Transverse colon (tissue), 4 donors: ENCODE results near the gene GNAS.

Source experiments
- EP300 ChIP-seq: sonication (generic); formaldehyde crosslinking; IDR thresholded peaks from one replicate; pipeline ENCODE4 v1.6.1; 2017; ENCODE audit warnings: antibody characterized with exemption, low read depth
- POLR2A ChIP-seq: fragments of 450-650 bp; IDR thresholded peaks from one replicate; pipeline ENCODE4 v1.6.1; 2016; ENCODE audit warnings: antibody characterized with exemption, mild to moderate bottlenecking, moderate library complexity
- POLR2AphosphoS5 ChIP-seq, 3 donors: sonication (generic); formaldehyde crosslinking; IDR thresholded peaks; one replicate each; pipeline ENCODE4 v1.6.1; 2016; ENCODE audit warnings: antibody characterized with exemption in 3 of 3
- TF ChIP-seq, protein P1 (sequence below), 5 experiments: fragments of 200-600 bp in 3 of 5; fragments of 450-650 bp in 2 of 5; sonication (generic) in 3 of 5; IDR thresholded peaks; 1 replicate in 2 of 5; 2 replicates in 3 of 5; pipeline ENCODE4 v1.5.1; 2016 to 2017; ENCODE audit warnings: antibody characterized with exemption in 5 of 5, inconsistent platforms in 3 of 5, mild to moderate bottlenecking in 2 of 5, moderate library complexity in 1 of 5

GRCh38 chr20:58818586-58819285 is 33.8 kb upstream of the GNAS start:
- TF ChIP-seq EP300, result no peak
- TF ChIP-seq POLR2AphosphoS5 (IDR thresholded peaks at IDR 0.05), result no peak
- TF ChIP-seq, protein P1, sequence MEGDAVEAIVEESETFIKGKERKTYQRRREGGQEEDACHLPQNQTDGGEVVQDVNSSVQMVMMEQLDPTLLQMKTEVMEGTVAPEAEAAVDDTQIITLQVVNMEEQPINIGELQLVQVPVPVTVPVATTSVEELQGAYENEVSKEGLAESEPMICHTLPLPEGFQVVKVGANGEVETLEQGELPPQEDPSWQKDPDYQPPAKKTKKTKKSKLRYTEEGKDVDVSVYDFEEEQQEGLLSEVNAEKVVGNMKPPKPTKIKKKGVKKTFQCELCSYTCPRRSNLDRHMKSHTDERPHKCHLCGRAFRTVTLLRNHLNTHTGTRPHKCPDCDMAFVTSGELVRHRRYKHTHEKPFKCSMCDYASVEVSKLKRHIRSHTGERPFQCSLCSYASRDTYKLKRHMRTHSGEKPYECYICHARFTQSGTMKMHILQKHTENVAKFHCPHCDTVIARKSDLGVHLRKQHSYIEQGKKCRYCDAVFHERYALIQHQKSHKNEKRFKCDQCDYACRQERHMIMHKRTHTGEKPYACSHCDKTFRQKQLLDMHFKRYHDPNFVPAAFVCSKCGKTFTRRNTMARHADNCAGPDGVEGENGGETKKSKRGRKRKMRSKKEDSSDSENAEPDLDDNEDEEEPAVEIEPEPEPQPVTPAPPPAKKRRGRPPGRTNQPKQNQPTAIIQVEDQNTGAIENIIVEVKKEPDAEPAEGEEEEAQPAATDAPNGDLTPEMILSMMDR (IDR thresholded peaks at IDR 0.05), result no peak
- TF ChIP-seq POLR2A, result no peak
